ENCODE measurements around the gene PGLYRP3.

Gene PGLYRP3

GRCh38 chr1:153288634-153289275, 24.0 kb downstream of the PGLYRP3 start:
- Histone ChIP-seq H3K27me3 (ENCODE audit: insufficient read depth, low read length) (no peaks in the 10 kb centered on the region; the same call in 1 of the 2 replicates), H3K27ac (ENCODE audit: low read depth, low read length) (no peak overlapping the region), H2AFZ (ENCODE audit: low read length, unreplicated experiment) (no peak overlapping the region), H3K4me3 (ENCODE audit: low read depth, low read length) (no peak overlapping the region), H3K79me2 (ENCODE audit: control insufficient read depth, insufficient read depth, low read length, unreplicated experiment) (no peaks in the 10 kb centered on the region), H3K4me1 (ENCODE audit: control insufficient read depth, insufficient read depth, low read length, unreplicated experiment) (no peaks in the 10 kb centered on the region), H3K36me3 (ENCODE audit: insufficient read depth, low read length) (no peaks in the 10 kb centered on the region)

- Histone ChIP-seq H3K36me3 (ENCODE audit: insufficient read depth, low read length) (no peaks in the 10 kb centered on the region), H2AFZ (ENCODE audit: low read length, unreplicated experiment) (no peak overlapping the region), H3K4me3 (ENCODE audit: low read depth, low read length) (no peak overlapping the region), H3K79me2 (ENCODE audit: control insufficient read depth, insufficient read depth, low read length, unreplicated experiment) (no peaks in the 10 kb centered on the region), H3K27ac (ENCODE audit: low read depth, low read length) (no peak overlapping the region), H3K4me1 (ENCODE audit: control insufficient read depth, insufficient read depth, low read length, unreplicated experiment) (no peaks in the 10 kb centered on the region), H3K27me3 (ENCODE audit: insufficient read depth, low read length) (peaks cover 23% of the 10 kb centered on the region; the same call in 1 of the 2 replicates)
These were observed 34.9 kb downstream of the PGLYRP3 start for GRCh38 chr1:153277852-153278251.

- no peak overlapping the region for H3K4me3 ChIP-seq (ENCODE audit: low read depth, low read length)
- no peak overlapping the region for H3K27ac ChIP-seq (ENCODE audit: low read depth, low read length)
- H3K4me1 ChIP-seq (ENCODE audit: control insufficient read depth, insufficient read depth, low read length, unreplicated experiment) = no peaks in the 10 kb centered on the region
- peaks cover 13% of the 10 kb centered on the region; the same call in 1 of the 2 replicates for H3K27me3 ChIP-seq (ENCODE audit: insufficient read depth, low read length)
- no peaks in the 10 kb centered on the region for H3K36me3 ChIP-seq (ENCODE audit: insufficient read depth, low read length)
- H2AFZ ChIP-seq (ENCODE audit: low read length, unreplicated experiment) = no peak overlapping the region
- no peaks in the 10 kb centered on the region for H3K79me2 ChIP-seq (ENCODE audit: control insufficient read depth, insufficient read depth, low read length, unreplicated experiment)
These were observed 40.6 kb downstream of the PGLYRP3 start for GRCh38 chr1:153272186-153272585.

GRCh38 chr1:153271711-153272110, 41.0 kb downstream of the PGLYRP3 start:
- Histone ChIP-seq H3K4me3 (ENCODE audit: low read depth, low read length) (no peak overlapping the region), H3K79me2 (ENCODE audit: control insufficient read depth, insufficient read depth, low read length, unreplicated experiment) (no peaks in the 10 kb centered on the region), H2AFZ (ENCODE audit: low read length, unreplicated experiment) (no peak overlapping the region), H3K4me1 (ENCODE audit: control insufficient read depth, insufficient read depth, low read length, unreplicated experiment) (no peaks in the 10 kb centered on the region), H3K36me3 (ENCODE audit: insufficient read depth, low read length) (no peaks in the 10 kb centered on the region), H3K27me3 (ENCODE audit: insufficient read depth, low read length) (peaks cover 13% of the 10 kb centered on the region; the same call in 1 of the 2 replicates), H3K27ac (ENCODE audit: low read depth, low read length) (no peak overlapping the region)

- Histone ChIP-seq H3K27me3 (ENCODE audit: insufficient read depth, low read length) (peaks cover 52% of the 10 kb centered on the region), H3K36me3 (ENCODE audit: insufficient read depth, low read length) (no peaks in the 10 kb centered on the region), H3K27ac (ENCODE audit: low read depth, low read length) (no peak overlapping the region), H3K4me1 (ENCODE audit: control insufficient read depth, insufficient read depth, low read length, unreplicated experiment) (no peaks in the 10 kb centered on the region), H3K4me3 (ENCODE audit: low read depth, low read length) (no peak overlapping the region), H2AFZ (ENCODE audit: low read length, unreplicated experiment) (no peak overlapping the region), H3K79me2 (ENCODE audit: control insufficient read depth, insufficient read depth, low read length, unreplicated experiment) (no peaks in the 10 kb centered on the region)
These were observed 47.3 kb downstream of the PGLYRP3 start for GRCh38 chr1:153265457-153265856.

GRCh38 chr1:153262462-153263157, 50.1 kb downstream of the PGLYRP3 start:
- Histone ChIP-seq H3K4me1 (ENCODE audit: control insufficient read depth, insufficient read depth, low read length, unreplicated experiment) (no peaks in the 10 kb centered on the region), H3K36me3 (ENCODE audit: insufficient read depth, low read length) (no peaks in the 10 kb centered on the region), H3K4me3 (ENCODE audit: low read depth, low read length) (no peak overlapping the region), H3K79me2 (ENCODE audit: control insufficient read depth, insufficient read depth, low read length, unreplicated experiment) (no peaks in the 10 kb centered on the region), H2AFZ (ENCODE audit: low read length, unreplicated experiment) (no peak overlapping the region), H3K27ac (ENCODE audit: low read depth, low read length) (no peak overlapping the region), H3K27me3 (ENCODE audit: insufficient read depth, low read length) (peaks cover 77% of the 10 kb centered on the region)

- Histone ChIP-seq H3K27me3 (ENCODE audit: insufficient read depth, low read length) (peaks cover 77% of the 10 kb centered on the region), H2AFZ (ENCODE audit: low read length, unreplicated experiment) (no peak overlapping the region), H3K4me3 (ENCODE audit: low read depth, low read length) (no peak overlapping the region)
These were observed 50.7 kb downstream of the PGLYRP3 start for GRCh38 chr1:153262070-153262366.

GRCh38 chr1:153261281-153262069, 51.3 kb downstream of the PGLYRP3 start:
- Histone ChIP-seq H3K79me2 (ENCODE audit: control insufficient read depth, insufficient read depth, low read length, unreplicated experiment) (no peaks in the 10 kb centered on the region), H3K4me3 (ENCODE audit: low read depth, low read length) (no peak overlapping the region), H3K27me3 (ENCODE audit: insufficient read depth, low read length) (peaks cover 75% of the 10 kb centered on the region), H3K36me3 (ENCODE audit: insufficient read depth, low read length) (no peaks in the 10 kb centered on the region), H3K4me1 (ENCODE audit: control insufficient read depth, insufficient read depth, low read length, unreplicated experiment) (no peaks in the 10 kb centered on the region), H3K27ac (ENCODE audit: low read depth, low read length) (no peak overlapping the region), H2AFZ (ENCODE audit: low read length, unreplicated experiment) (no peak overlapping the region)

More at GRCh38 chr1:153262070-153262366, 50.7 kb downstream of the PGLYRP3 start:
- no peaks in the 10 kb centered on the region for H3K4me1 ChIP-seq (ENCODE audit: control insufficient read depth, insufficient read depth, low read length, unreplicated experiment)
- H3K27ac ChIP-seq (ENCODE audit: low read depth, low read length) = no peak overlapping the region
- H3K79me2 ChIP-seq (ENCODE audit: control insufficient read depth, insufficient read depth, low read length, unreplicated experiment) = no peaks in the 10 kb centered on the region
- H3K36me3 ChIP-seq (ENCODE audit: insufficient read depth, low read length) = no peaks in the 10 kb centered on the region

GRCh38 chr1:153260585-153261280, 52.0 kb downstream of the PGLYRP3 start:
- H3K4me1 ChIP-seq (ENCODE audit: control insufficient read depth, insufficient read depth, low read length, unreplicated experiment) = no peaks in the 10 kb centered on the region
- no peak overlapping the region for H2AFZ ChIP-seq (ENCODE audit: low read length, unreplicated experiment)
- H3K79me2 ChIP-seq (ENCODE audit: control insufficient read depth, insufficient read depth, low read length, unreplicated experiment) = no peaks in the 10 kb centered on the region
- no peak overlapping the region for H3K4me3 ChIP-seq (ENCODE audit: low read depth, low read length)
- peaks cover 73% of the 10 kb centered on the region for H3K27me3 ChIP-seq (ENCODE audit: insufficient read depth, low read length)
- no peaks in the 10 kb centered on the region for H3K36me3 ChIP-seq (ENCODE audit: insufficient read depth, low read length)
- no peak overlapping the region for H3K27ac ChIP-seq (ENCODE audit: low read depth, low read length)

GRCh38 chr1:153259387-153259786, 53.4 kb downstream of the PGLYRP3 start, which contains the start of gene LORICRIN:
LORICRIN (plus strand) TSS chr1:153259687; CDS start chr1:153260950, 1,263 bp downstream.
- H3K27me3 ChIP-seq (ENCODE audit: insufficient read depth, low read length) = peaks cover 62% of the 10 kb centered on the region
- H3K4me1 ChIP-seq (ENCODE audit: control insufficient read depth, insufficient read depth, low read length, unreplicated experiment) = no peaks in the 10 kb centered on the region
- no peak within 1 kb of the TSS for H3K4me3 ChIP-seq (ENCODE audit: low read depth, low read length)

More at GRCh38 chr1:153259387-153259786, 53.4 kb downstream of the PGLYRP3 start, which contains the start of gene LORICRIN:
- no peaks in the 10 kb centered on the region for H3K36me3 ChIP-seq (ENCODE audit: insufficient read depth, low read length)
- no peak within 1 kb of the TSS for H2AFZ ChIP-seq (ENCODE audit: low read length, unreplicated experiment)
- no peak within 1 kb of the TSS for H3K27ac ChIP-seq (ENCODE audit: low read depth, low read length)
- no peaks in the 10 kb centered on the region for H3K79me2 ChIP-seq (ENCODE audit: control insufficient read depth, insufficient read depth, low read length, unreplicated experiment)

Data from ACC112 (cell line).